Gastroesophageal sphincter (tissue), 4 donors: ENCODE results near the gene SPRY4. TPM values are rescaled to one million over a fixed set of nuclear protein-coding genes. Genes with fewer than 3 reads are reported as not detected.
A peak's percentile ranks its signal among the peaks of the same experiment; 100 is the strongest.
"Not testable (repeated sequence)": the region's sequence is repeated elsewhere in the genome, so short reads cannot be mapped to it uniquely, and the experiment has no call there.

Experiments
- ATAC-seq: fragments of 150-250 bp; one replicate; pipeline ENCODE4 v1.9.1; 2016; ENCODE audit warnings: mild to moderate bottlenecking, moderate library complexity
- H3K27ac ChIP-seq, 4 donors: fragments of 200-600 bp; sonication (generic) in 3 of 4; 1 replicate in 3 of 4; 2 replicates in 1 of 4; pipeline ENCODE4 v1.5.1; 2016 to 2019
- H3K27me3 ChIP-seq: fragments of 200-600 bp; sonication (generic); one replicate; pipeline ENCODE4 v1.5.1; 2019
- H3K36me3 ChIP-seq, 2 donors: fragments of 200-600 bp; sonication (generic); one replicate each; pipeline ENCODE4 v1.5.1; 2019; ENCODE audit warnings: control low read depth in 1 of 2
- H3K4me1 ChIP-seq, 3 donors: fragments of 200-600 bp; sonication (generic); 1 replicate in 2 of 3; 2 replicates in 1 of 3; pipeline ENCODE4 v1.5.1; 2016 to 2019; ENCODE audit warnings: control low read depth in 2 of 3
- H3K4me3 ChIP-seq, 2 donors: fragments of 200-600 bp; sonication (generic); one replicate each; pipeline ENCODE4 v1.5.1; 2019; ENCODE audit warnings: mild to moderate bottlenecking in 1 of 2, moderate library complexity in 1 of 2
- H3K9me3 ChIP-seq, 3 donors: fragments of 200-600 bp; sonication (generic); one replicate each; pipeline ENCODE4 v1.5.1; 2017 to 2019; ENCODE audit warnings: control low read depth in 2 of 3
- CTCF ChIP-seq, 4 experiments: fragments of 200-600 bp in 2 of 4; fragments of 450-650 bp in 2 of 4; sonication (generic) in 1 of 4; IDR thresholded peaks; one replicate each; pipeline ENCODE4 v1.5.1; 2017 to 2019; ENCODE audit warnings: antibody characterized with exemption in 4 of 4, mild to moderate bottlenecking in 2 of 4, moderate library complexity in 2 of 4
- EP300 ChIP-seq: sonication (generic); formaldehyde crosslinking; IDR thresholded peaks from one replicate; pipeline ENCODE4 v1.6.1; 2017; ENCODE audit warnings: antibody characterized with exemption, mild to moderate bottlenecking
- POLR2A ChIP-seq, 2 donors: fragments of 450-650 bp; IDR thresholded peaks; one replicate each; pipeline ENCODE4 v1.6.1; 2017; ENCODE audit warnings: antibody characterized with exemption in 2 of 2, mild to moderate bottlenecking in 2 of 2, moderate library complexity in 1 of 2
- POLR2AphosphoS5 ChIP-seq: sonication (generic); formaldehyde crosslinking; IDR thresholded peaks from one replicate; pipeline ENCODE4 v1.6.1; 2017; ENCODE audit warnings: antibody characterized with exemption
- WGBS, 2 donors: methylation state at CpG; one replicate each; pipeline ENCODE4 v1.1.5; 2018; ENCODE audit warnings: low coverage in 1 of 2; 5-methylcytosine and 5-hydroxymethylcytosine counted together
- total RNA-seq, 4 donors: library from RNA; depleted of rRNA; stranded (reverse); fragments of >200 nt; gene quantifications; one replicate each; pipeline ENCODE4 v1.1.0, GENCODE V29; 2016

SPRY4 gene
- total RNA-seq, 4 donors from 2014 or later = 9.2 to 18.1 (median 12.7) TPM

GRCh38 chr5:142353071-142353472 lies 28.3 kb upstream of the SPRY4 start:
- no peaks in the 10 kb centered on the region for H3K36me3 ChIP-seq
- no peak for ATAC-seq
- no peak overlapping the region for H3K4me3 ChIP-seq
- H3K27me3 ChIP-seq = no peaks in the 10 kb centered on the region
- TF ChIP-seq POLR2AphosphoS5 (no peak), EP300 (no peak), POLR2A (IDR thresholded peaks at IDR 0.05) (no peak), CTCF (IDR thresholded peaks at IDR 0.05) (no peak)
- H3K27ac ChIP-seq = no peak overlapping the region
- H3K9me3 ChIP-seq = no peaks in the 10 kb centered on the region
- peaks cover 0 to 14% (median 7%) of the 10 kb centered on the region in 3 donors for H3K4me1 ChIP-seq
- WGBS, 2 donors = 67 to 73% methylated on average over 4 of the region's 4 CpGs

- ATAC-seq = no peak
- no peak overlapping the region for H3K4me3 ChIP-seq
- H3K36me3 ChIP-seq = no peaks in the 10 kb centered on the region
- H3K27ac ChIP-seq = no peak overlapping the region
- TF ChIP-seq POLR2AphosphoS5 (no peak), EP300 (no peak), CTCF (IDR thresholded peaks at IDR 0.05) (no peak), POLR2A (IDR thresholded peaks at IDR 0.05) (no peak)
- peaks cover 0 to 7% (median 0%) of the 10 kb centered on the region in 3 donors for H3K9me3 ChIP-seq
- peaks cover 0 to 9% (median 0%) of the 10 kb centered on the region in 3 donors for H3K4me1 ChIP-seq
- no peaks in the 10 kb centered on the region for H3K27me3 ChIP-seq
Measured at GRCh38 chr5:142350021-142350420, 25.2 kb upstream of the SPRY4 start.

- Histone ChIP-seq H3K9me3 (peaks cover 0 to 25% (median 0%) of the 10 kb centered on the region in 3 donors), H3K27me3 (no peaks in the 10 kb centered on the region), H3K4me3 (no peak overlapping the region), H3K27ac (peak overlapping the region in 3 of 4 donors; percentile 44 to 49 (median 44)), H3K36me3 (no peaks in the 10 kb centered on the region), H3K4me1 (peaks cover 0 to 9% (median 0%) of the 10 kb centered on the region in 3 donors)
- no peak for TF ChIP-seq POLR2AphosphoS5
- TF ChIP-seq CTCF (IDR thresholded peaks at IDR 0.05) = no peak
- TF ChIP-seq EP300 = no peak
- TF ChIP-seq POLR2A (IDR thresholded peaks at IDR 0.05) = no peak
- WGBS, 2 donors = 6 to 32% methylated on average over 2 of the region's 2 CpGs
- no peak for ATAC-seq
Measured at GRCh38 chr5:142346706-142347105, 21.9 kb upstream of the SPRY4 start.

GRCh38 chr5:142344915-142345314 lies 20.1 kb upstream of the SPRY4 start:
- not testable (repeated sequence) for H3K36me3 ChIP-seq, ATAC-seq, H3K27ac ChIP-seq, H3K27me3 ChIP-seq, H3K4me1 ChIP-seq, H3K4me3 ChIP-seq
- peaks cover 0 to 25% (median 0%) of the 10 kb centered on the region in 3 donors for H3K9me3 ChIP-seq
- WGBS, 2 donors = 92 to 100% methylated on average over 2 to 3 of the region's 3 CpGs

- no peaks in the 10 kb centered on the region for H3K27me3 ChIP-seq
- TF ChIP-seq POLR2A (IDR thresholded peaks at IDR 0.05) (no peak), CTCF (IDR thresholded peaks at IDR 0.05) (no peak), POLR2AphosphoS5 (no peak), EP300 (no peak)
- 92 to 94% methylated on average over 3 to 4 of the region's 4 CpGs for WGBS, 2 donors
- peaks cover 0 to 25% (median 0%) of the 10 kb centered on the region in 3 donors for H3K9me3 ChIP-seq
- no peak overlapping the region for H3K4me3 ChIP-seq
- ATAC-seq = no peak
- no peak overlapping the region for H3K27ac ChIP-seq
- no peaks in the 10 kb centered on the region for H3K36me3 ChIP-seq
- H3K4me1 ChIP-seq = peaks cover 0 to 9% (median 0%) of the 10 kb centered on the region in 3 donors
Measured at GRCh38 chr5:142343531-142343930, 18.7 kb upstream of the SPRY4 start.
